ENCODE results near the gene MUCL3.

GRCh38 chr6:30960907-30961673 is 20.3 kb downstream of the MUCL3 start:
- TF ChIP-seq CTCF (IDR thresholded peaks at IDR 0.05) (no peak), POLR2A (IDR thresholded peaks at IDR 0.05) (no peak)
